Suprapubic skin (tissue), 4 donors: ENCODE data around the gene PEA15. TPM values are rescaled to one million over a fixed set of nuclear protein-coding genes. Genes with fewer than 3 reads are reported as not detected.
A peak's percentile ranks its signal among the peaks of the same experiment; 100 is the strongest.

Experiments used
- DNase-seq, 2 donors: peaks; one replicate each; pipeline ENCODE4 v3.0.0-alpha.2; 2019; ENCODE audit warnings: low spot score in 2 of 2
- H3K27ac ChIP-seq: fragments of 200-600 bp; sonication (generic); one replicate; pipeline ENCODE4 v1.5.1; 2019
- H3K27me3 ChIP-seq: fragments of 200-600 bp; sonication (generic); one replicate; pipeline ENCODE4 v1.5.1; 2019
- H3K36me3 ChIP-seq: fragments of 200-600 bp; sonication (generic); one replicate; pipeline ENCODE4 v1.5.1; 2019
- H3K4me1 ChIP-seq: fragments of 200-600 bp; sonication (generic); one replicate; pipeline ENCODE4 v1.5.1; 2019
- H3K4me3 ChIP-seq: fragments of 200-600 bp; sonication (generic); one replicate; pipeline ENCODE4 v1.5.1; 2019; ENCODE audit warnings: mild to moderate bottlenecking
- H3K9me3 ChIP-seq: fragments of 200-600 bp; sonication (generic); one replicate; pipeline ENCODE4 v1.5.1; 2019
- CTCF ChIP-seq, 2 donors: fragments of 200-600 bp in 1 of 2; fragments of 450-650 bp in 1 of 2; sonication (generic) in 1 of 2; IDR thresholded peaks; one replicate each; pipeline ENCODE4 v1.5.1; 2016 to 2019; ENCODE audit warnings: antibody characterized with exemption in 2 of 2, mild to moderate bottlenecking in 1 of 2, moderate library complexity in 1 of 2
- EP300 ChIP-seq: sonication (generic); formaldehyde crosslinking; IDR thresholded peaks from one replicate; pipeline ENCODE4 v1.6.1; 2017; ENCODE audit warnings: antibody characterized with exemption
- POLR2A ChIP-seq, 2 donors: fragments of 450-650 bp; IDR thresholded peaks; one replicate each; pipeline ENCODE4 v1.6.1; 2017; ENCODE audit warnings: antibody characterized with exemption in 2 of 2, mild to moderate bottlenecking in 2 of 2, moderate library complexity in 2 of 2
- POLR2AphosphoS5 ChIP-seq, 3 donors: sonication (generic); formaldehyde crosslinking; IDR thresholded peaks; one replicate each; pipeline ENCODE4 v1.6.1; 2017; ENCODE audit warnings: antibody characterized with exemption in 3 of 3
- WGBS: methylation state at CpG from one replicate; pipeline ENCODE4 v1.1.5; 2018; 5-methylcytosine and 5-hydroxymethylcytosine counted together
- total RNA-seq, 4 donors: library from RNA; depleted of rRNA; stranded (reverse); fragments of >200 nt; gene quantifications; one replicate each; pipeline ENCODE4 v1.1.0, GENCODE V29; 2016

Gene PEA15
- 10 to 100 TPM; 51.0 to 82.6 (median 61.5) TPM for total RNA-seq

- Histone ChIP-seq H3K27ac (peak within 1 kb of the TSS; percentile 96), H3K36me3 (peaks cover 15% of the 10 kb centered on the region), H3K27me3 (no peaks in the 10 kb centered on the region), H3K4me3 (peak within 1 kb of the TSS; percentile 87), H3K9me3 (no peaks in the 10 kb centered on the region), H3K4me1 (peaks cover 55% of the 10 kb centered on the region)
- no peak for TF ChIP-seq CTCF (IDR thresholded peaks at IDR 0.05)
- TF ChIP-seq POLR2A (IDR thresholded peaks at IDR 0.05), result peak; percentile 14 to 54
- peak; percentile 80 to 85 for DNase-seq
- WGBS, result 0% methylated on average over 18 of the region's 76 CpGs
Measured at GRCh38 chr1:160205242-160206035, at the start of gene PEA15. Gene PEA15 (plus strand): TSS chr1:160205384. CDS start chr1:160211545, 6,161 bp downstream.

GRCh38 chr1:160156361-160156760, 48.8 kb upstream of the PEA15 start:
- Histone ChIP-seq H3K9me3 (no peaks in the 10 kb centered on the region), H3K27me3 (no peaks in the 10 kb centered on the region), H3K36me3 (no peaks in the 10 kb centered on the region), H3K27ac (no peak overlapping the region), H3K4me1 (no peaks in the 10 kb centered on the region), H3K4me3 (no peak overlapping the region)
- TF ChIP-seq EP300, result no peak
- no peak for TF ChIP-seq POLR2AphosphoS5 (IDR thresholded peaks at IDR 0.05)
- no peak for TF ChIP-seq CTCF (IDR thresholded peaks at IDR 0.05)
- TF ChIP-seq POLR2A (IDR thresholded peaks at IDR 0.05), result no peak
- DNase-seq, result no peak
- WGBS, result 83% methylated on average over 5 of the region's 5 CpGs

GRCh38 chr1:160157174-160157573, 48.0 kb upstream of the PEA15 start:
- H3K4me3 ChIP-seq, result no peak overlapping the region
- DNase-seq, result no peak
- no peaks in the 10 kb centered on the region for H3K4me1 ChIP-seq
- TF ChIP-seq EP300 (no peak), CTCF (IDR thresholded peaks at IDR 0.05) (no peak), POLR2AphosphoS5 (IDR thresholded peaks at IDR 0.05) (no peak), POLR2A (IDR thresholded peaks at IDR 0.05) (no peak)
- H3K27ac ChIP-seq, result no peak overlapping the region
- H3K9me3 ChIP-seq, result no peaks in the 10 kb centered on the region
- H3K27me3 ChIP-seq, result no peaks in the 10 kb centered on the region
- WGBS, result 79% methylated on average over 4 of the region's 4 CpGs
- no peaks in the 10 kb centered on the region for H3K36me3 ChIP-seq

- no peak overlapping the region for H3K4me3 ChIP-seq
- no peak overlapping the region for H3K27ac ChIP-seq
- 79% methylated on average over 3 of the region's 3 CpGs for WGBS
- no peaks in the 10 kb centered on the region for H3K36me3 ChIP-seq
- H3K27me3 ChIP-seq, result no peaks in the 10 kb centered on the region
- no peaks in the 10 kb centered on the region for H3K9me3 ChIP-seq
- DNase-seq, result no peak
- no peaks in the 10 kb centered on the region for H3K4me1 ChIP-seq
- TF ChIP-seq POLR2AphosphoS5 (IDR thresholded peaks at IDR 0.05), result no peak
- no peak for TF ChIP-seq EP300
Measured at GRCh38 chr1:160158031-160158430, 47.2 kb upstream of the PEA15 start.

GRCh38 chr1:160158534-160158933, 46.6 kb upstream of the PEA15 start:
- TF ChIP-seq EP300 (no peak), POLR2AphosphoS5 (IDR thresholded peaks at IDR 0.05) (no peak), CTCF (IDR thresholded peaks at IDR 0.05) (no peak)
- WGBS, result 85% methylated on average over 4 of the region's 4 CpGs
- Histone ChIP-seq H3K36me3 (no peaks in the 10 kb centered on the region), H3K27ac (no peak overlapping the region), H3K27me3 (no peaks in the 10 kb centered on the region), H3K4me3 (no peak overlapping the region), H3K9me3 (no peaks in the 10 kb centered on the region), H3K4me1 (no peaks in the 10 kb centered on the region)
- DNase-seq, result no peak
